ENCODE results near the gene HACD4.

DNA sequence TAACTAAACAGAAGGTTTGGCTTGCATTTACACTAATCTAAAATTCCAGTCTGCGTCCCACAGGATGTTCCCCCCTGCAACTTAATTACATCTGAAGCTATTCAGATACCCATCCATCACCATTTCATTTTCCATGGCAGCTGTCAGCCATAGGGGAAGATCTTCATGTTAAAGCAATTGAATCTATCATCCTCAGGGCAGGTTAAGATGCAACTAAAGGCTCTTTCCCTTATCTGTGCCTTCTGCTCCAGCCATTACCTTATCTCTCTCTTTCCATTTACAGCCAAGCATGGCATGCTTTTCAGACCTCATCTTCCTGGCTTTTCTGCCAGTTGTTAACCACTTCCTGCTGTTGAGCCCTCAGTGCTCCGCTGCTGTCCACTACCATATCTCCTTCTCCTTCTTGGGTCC, 15.8 kb upstream of the HACD4 start:
- TF ChIP-seq, protein P1, sequence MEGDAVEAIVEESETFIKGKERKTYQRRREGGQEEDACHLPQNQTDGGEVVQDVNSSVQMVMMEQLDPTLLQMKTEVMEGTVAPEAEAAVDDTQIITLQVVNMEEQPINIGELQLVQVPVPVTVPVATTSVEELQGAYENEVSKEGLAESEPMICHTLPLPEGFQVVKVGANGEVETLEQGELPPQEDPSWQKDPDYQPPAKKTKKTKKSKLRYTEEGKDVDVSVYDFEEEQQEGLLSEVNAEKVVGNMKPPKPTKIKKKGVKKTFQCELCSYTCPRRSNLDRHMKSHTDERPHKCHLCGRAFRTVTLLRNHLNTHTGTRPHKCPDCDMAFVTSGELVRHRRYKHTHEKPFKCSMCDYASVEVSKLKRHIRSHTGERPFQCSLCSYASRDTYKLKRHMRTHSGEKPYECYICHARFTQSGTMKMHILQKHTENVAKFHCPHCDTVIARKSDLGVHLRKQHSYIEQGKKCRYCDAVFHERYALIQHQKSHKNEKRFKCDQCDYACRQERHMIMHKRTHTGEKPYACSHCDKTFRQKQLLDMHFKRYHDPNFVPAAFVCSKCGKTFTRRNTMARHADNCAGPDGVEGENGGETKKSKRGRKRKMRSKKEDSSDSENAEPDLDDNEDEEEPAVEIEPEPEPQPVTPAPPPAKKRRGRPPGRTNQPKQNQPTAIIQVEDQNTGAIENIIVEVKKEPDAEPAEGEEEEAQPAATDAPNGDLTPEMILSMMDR (IDR thresholded peaks at IDR 0.05) = no peak
- TF ChIP-seq POLR2A (IDR thresholded peaks at IDR 0.05) = no peak
